WERI-Rb-1 (cell line): ENCODE measurements around the gene ZNF91.
"Not testable (repeated sequence)": the region's sequence is repeated elsewhere in the genome, so short reads cannot be mapped to it uniquely, and the experiment has no call there.

ENCODE experiments used
- DNase-seq: peaks from one replicate; pipeline ENCODE4 v3.0.0-alpha.2; 2020
- H3K27ac ChIP-seq: fragments of 250-450 bp; sonication (Bioruptor Pico); 2 replicates; pipeline ENCODE4 v1.5.1; 2020; ENCODE audit warnings: mild to moderate bottlenecking, moderate library complexity
- H3K27me3 ChIP-seq: fragments of 250-450 bp; sonication (Bioruptor Pico); 2 replicates; pipeline ENCODE4 v1.5.1; 2021; ENCODE audit warnings: mild to moderate bottlenecking, low read depth, moderate library complexity; ENCODE audit not compliant: insufficient read depth, severe bottlenecking
- H3K36me3 ChIP-seq: fragments of 250-450 bp; sonication (Bioruptor Pico); 2 replicates; pipeline ENCODE4 v1.5.1; 2020; ENCODE audit warnings: mild to moderate bottlenecking, moderate library complexity
- H3K4me3 ChIP-seq: 2 replicates; pipeline ENCODE4 v1.5.1; 2011; ENCODE audit warnings: low read depth, mild to moderate bottlenecking, control low read depth, low read length
- H3K9me3 ChIP-seq: fragments of 250-450 bp; sonication (Bioruptor Pico); 2 replicates; pipeline ENCODE4 v1.5.1; 2021; ENCODE audit warnings: mild to moderate bottlenecking, moderate library complexity; ENCODE audit not compliant: severe bottlenecking
- TF ChIP-seq, protein P1 (sequence below): IDR thresholded peaks from 2 replicates; pipeline ENCODE4 v1.5.1; 2011; ENCODE audit warnings: low read depth, mild to moderate bottlenecking, control low read depth, inconsistent platforms, low read length

The ZNF91 gene

DNA sequence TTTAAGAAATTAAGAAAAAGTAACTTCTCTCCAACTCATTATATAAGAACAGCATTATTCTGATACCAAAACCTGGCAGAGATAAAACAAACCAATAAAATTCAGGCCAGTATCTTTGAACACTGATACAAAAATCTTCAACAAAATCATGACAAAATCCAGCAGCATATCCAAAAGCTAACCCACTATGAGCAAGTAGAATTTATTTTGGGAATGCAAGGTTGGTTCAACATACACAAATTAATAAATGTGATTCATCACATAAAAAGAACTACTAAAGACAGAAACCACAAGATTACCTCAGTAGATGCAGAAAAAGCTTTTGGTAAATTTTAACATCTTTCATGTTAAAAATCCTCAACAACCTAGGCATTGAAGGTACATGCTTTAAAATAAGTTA is 12.3 kb downstream of the ZNF91 start:
- no peak for DNase-seq
- H3K36me3 ChIP-seq: peaks cover 67% of the 10 kb centered on the region
- H3K4me3 ChIP-seq: no peak overlapping the region
- no peaks in the 10 kb centered on the region for H3K27me3 ChIP-seq
- TF ChIP-seq, protein P1, sequence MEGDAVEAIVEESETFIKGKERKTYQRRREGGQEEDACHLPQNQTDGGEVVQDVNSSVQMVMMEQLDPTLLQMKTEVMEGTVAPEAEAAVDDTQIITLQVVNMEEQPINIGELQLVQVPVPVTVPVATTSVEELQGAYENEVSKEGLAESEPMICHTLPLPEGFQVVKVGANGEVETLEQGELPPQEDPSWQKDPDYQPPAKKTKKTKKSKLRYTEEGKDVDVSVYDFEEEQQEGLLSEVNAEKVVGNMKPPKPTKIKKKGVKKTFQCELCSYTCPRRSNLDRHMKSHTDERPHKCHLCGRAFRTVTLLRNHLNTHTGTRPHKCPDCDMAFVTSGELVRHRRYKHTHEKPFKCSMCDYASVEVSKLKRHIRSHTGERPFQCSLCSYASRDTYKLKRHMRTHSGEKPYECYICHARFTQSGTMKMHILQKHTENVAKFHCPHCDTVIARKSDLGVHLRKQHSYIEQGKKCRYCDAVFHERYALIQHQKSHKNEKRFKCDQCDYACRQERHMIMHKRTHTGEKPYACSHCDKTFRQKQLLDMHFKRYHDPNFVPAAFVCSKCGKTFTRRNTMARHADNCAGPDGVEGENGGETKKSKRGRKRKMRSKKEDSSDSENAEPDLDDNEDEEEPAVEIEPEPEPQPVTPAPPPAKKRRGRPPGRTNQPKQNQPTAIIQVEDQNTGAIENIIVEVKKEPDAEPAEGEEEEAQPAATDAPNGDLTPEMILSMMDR: no peak
- H3K9me3 ChIP-seq: no peaks in the 10 kb centered on the region
- H3K27ac ChIP-seq: no peak overlapping the region

DNA sequence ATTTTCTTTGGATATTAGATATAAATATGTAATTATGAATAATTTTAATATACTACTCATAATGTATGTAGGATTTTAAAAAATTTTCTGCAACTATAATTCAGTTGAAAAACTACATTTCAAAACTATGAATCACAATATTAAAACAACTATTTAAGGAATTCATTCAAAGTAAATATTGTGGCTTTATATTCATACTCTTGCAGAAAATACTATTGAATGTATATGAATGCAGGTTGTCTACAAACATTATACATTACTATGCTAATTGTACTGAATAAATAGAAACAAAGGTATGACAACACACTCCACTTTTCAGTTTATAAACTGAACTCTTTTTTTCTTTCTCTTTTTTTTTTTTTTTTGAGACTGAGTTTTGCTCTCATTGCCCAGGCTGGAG is 14.2 kb downstream of the ZNF91 start:
- no peak overlapping the region for H3K27ac ChIP-seq
- H3K27me3 ChIP-seq: no peaks in the 10 kb centered on the region
- H3K4me3 ChIP-seq: no peak overlapping the region
- H3K9me3 ChIP-seq: no peaks in the 10 kb centered on the region
- no peak for DNase-seq
- peaks cover 50% of the 10 kb centered on the region for H3K36me3 ChIP-seq
- TF ChIP-seq, protein P1: no peak

DNA sequence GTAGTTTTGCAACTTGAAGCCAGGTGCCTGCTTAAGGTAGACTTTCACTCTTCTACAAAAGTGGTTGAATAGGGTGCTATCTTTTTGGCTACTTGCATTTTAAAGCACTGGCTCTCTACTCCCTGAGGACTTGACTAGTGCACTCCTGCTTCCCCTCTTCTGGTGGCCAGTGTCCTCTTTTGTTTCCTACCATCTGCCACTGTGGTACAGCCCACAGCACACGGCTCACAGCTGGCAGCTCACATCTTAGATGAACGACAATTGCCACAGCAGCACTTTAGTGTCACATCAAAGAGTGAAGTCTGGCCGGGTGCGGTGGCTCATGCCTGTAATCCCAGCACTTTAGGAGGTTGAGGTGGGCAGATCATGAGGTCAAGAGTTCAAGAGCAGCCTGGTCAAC is 15.6 kb downstream of the ZNF91 start:
- not testable (repeated sequence) for H3K9me3 ChIP-seq, H3K4me3 ChIP-seq, DNase-seq, H3K27me3 ChIP-seq, H3K27ac ChIP-seq
- peaks cover 41% of the 10 kb centered on the region for H3K36me3 ChIP-seq

DNA sequence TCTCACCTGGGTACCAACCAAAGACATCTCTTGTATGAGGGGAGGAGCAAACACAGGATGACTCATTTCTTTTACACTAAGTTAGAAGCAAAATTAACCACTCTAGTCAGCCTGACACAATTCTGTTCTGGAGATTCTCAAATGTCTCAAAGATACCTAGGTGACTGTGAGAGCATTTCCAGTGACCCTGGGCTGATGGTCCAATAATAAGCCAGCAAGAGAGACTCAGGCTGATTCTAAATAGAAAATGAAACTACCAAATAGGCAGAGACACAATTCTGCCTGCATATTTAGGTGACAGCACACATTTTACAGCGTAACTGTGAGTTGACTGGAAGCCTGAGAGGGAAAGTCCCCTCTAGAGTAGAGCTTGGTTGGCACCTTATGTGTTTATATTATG is 16.3 kb downstream of the ZNF91 start:
- H3K36me3 ChIP-seq: peaks cover 34% of the 10 kb centered on the region
- no peak overlapping the region for H3K27ac ChIP-seq
- DNase-seq: no peak
- H3K9me3 ChIP-seq: no peaks in the 10 kb centered on the region
- TF ChIP-seq, protein P1: no peak
- H3K27me3 ChIP-seq: no peaks in the 10 kb centered on the region
- H3K4me3 ChIP-seq: no peak overlapping the region

DNA sequence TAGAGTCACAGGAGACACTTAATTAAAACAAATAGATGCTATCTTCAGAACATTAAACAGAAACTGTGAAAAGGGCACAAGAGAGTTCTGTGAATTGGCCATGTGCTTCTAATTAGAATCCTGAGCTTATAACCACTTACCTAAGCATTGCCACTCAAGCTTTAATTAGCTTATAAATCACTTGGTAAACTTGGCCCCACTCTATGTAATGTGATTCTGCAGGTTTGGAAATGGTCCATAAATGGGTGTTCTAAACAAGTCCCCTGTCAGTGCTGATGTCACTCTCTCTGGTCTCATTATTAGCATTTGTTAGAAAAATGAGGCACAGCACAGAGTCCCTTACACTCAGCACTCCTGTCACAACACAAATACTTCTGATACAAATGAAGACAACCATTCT is 18.0 kb downstream of the ZNF91 start:
- H3K36me3 ChIP-seq: peaks cover 31% of the 10 kb centered on the region
- H3K4me3 ChIP-seq: no peak overlapping the region
- DNase-seq: no peak
- no peaks in the 10 kb centered on the region for H3K27me3 ChIP-seq
- no peaks in the 10 kb centered on the region for H3K9me3 ChIP-seq
- TF ChIP-seq, protein P1: no peak
- H3K27ac ChIP-seq: no peak overlapping the region

DNA sequence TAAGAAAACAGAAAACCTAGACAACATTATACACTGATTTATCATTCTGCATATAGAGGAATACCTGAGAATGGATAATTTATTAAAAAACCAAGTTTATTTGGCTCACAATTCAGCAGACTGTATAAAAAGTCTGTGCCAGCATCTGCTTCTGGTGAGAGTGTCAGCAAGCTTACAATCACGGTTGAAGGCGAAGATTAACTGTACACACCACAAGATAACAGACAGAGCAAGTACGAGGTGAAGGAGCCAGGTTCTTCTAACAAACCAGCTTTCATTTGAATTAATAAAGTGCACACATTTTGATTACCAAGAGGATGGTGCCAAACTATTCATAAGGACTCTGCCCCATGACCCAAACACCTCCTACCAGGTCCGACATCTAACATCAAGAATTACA is 28.8 kb downstream of the ZNF91 start:
- H3K9me3 ChIP-seq: peaks cover 21% of the 10 kb centered on the region
- TF ChIP-seq, protein P1: no peak
- peaks cover 52% of the 10 kb centered on the region for H3K36me3 ChIP-seq
- H3K27me3 ChIP-seq: no peaks in the 10 kb centered on the region
- no peak overlapping the region for H3K27ac ChIP-seq
- H3K4me3 ChIP-seq: no peak overlapping the region
- no peak for DNase-seq

DNA sequence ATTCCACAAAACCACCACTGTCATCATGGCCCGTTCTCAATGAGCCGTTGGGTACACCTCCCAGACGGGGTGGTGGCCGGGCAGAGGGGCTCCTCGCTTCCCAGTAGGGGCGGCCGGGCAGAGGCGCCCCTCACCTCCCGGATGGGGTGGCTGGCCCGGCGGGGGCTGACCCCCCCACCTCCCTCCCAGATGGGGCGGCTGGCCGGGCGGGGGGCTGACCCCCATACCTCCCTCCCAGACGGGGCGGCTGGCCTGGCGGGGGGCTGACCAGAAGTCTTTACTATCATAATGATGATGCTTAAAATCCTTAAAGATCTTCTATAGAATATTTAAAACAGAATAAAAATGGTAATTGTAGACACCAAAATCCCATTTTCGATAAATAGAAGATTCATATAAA is 29.2 kb downstream of the ZNF91 start:
- not testable (repeated sequence) for DNase-seq, H3K4me3 ChIP-seq, H3K27ac ChIP-seq, H3K27me3 ChIP-seq
- Histone ChIP-seq H3K9me3 (peaks cover 24% of the 10 kb centered on the region), H3K36me3 (peaks cover 48% of the 10 kb centered on the region)
